ENCODE measurements around the gene NBL1. TPM values are rescaled to one million over a fixed set of nuclear protein-coding genes. Genes with fewer than 3 reads are reported as not detected.

Gene NBL1
- total RNA-seq, 5 donors from 2014 or later (not counting 1 experiment from before 2014, with no cell fraction given), result 11.4 to 38.1 (median 13.7) TPM

DNA sequence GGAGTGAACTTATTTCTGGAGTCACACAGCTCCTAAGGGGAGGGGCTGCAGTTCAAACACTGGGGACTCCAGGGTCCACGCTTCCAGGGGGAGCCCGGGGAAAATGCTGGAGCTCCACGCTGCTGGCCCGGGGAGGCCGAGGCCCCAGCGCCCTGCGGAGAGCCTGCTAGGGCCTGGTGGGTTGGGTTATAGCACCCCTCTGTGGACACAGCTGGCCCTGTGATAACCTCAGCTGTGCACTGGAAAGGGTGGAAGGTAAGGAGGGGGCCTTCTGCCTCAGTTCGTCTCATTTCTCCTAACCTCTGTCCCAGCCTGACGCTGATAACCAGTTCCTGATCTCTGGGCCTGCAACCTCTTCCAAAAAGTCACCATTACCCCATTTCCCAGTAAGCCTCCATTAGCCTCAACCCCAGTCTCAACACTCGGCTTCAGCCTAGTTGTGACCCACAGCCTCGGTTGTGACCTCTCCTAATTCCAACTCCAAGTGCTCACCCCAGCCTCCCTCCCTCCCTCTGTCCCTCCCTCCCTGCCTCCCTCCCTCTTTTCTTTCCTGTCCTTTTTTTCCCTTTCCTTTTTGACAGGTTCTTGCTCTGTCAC is 7.1 kb downstream of the NBL1 start:
- WGBS (ENCODE audit: insufficient coverage), result 52% methylated on average over 10 of the region's 11 CpGs
- no peak overlapping the region for H3K4me3 ChIP-seq (ENCODE audit: control insufficient read depth in 1 of 2, extremely low read depth in 1 of 2, low read length in 1 of 2)
- DNase-seq (peak in 28 of 35 experiments; percentile 15 to 68 (median 42)), ATAC-seq (replicated peaks in 1 of 4) (peak; percentile 57 to 73 (median 71))
- POLR2A ChIA-PET, result interaction anchor here in 1 of 2 donors (0.6 kb wide), 1 partner anchor 66 kb away, joined by 4 read pairs; no protein-coding TSS in a partner anchor
- H3K4me1 ChIP-seq (ENCODE audit: control insufficient read depth in 1 of 2, extremely low read depth in 1 of 2, insufficient read depth in 2 of 2, low read length in 2 of 2), result peaks cover 0 to 21% of the 10 kb centered on the region in 2 experiments
- Mint-ChIP-seq H3K9me3 (no peaks in the 10 kb centered on the region), H3K4me3 (no peak overlapping the region), H3K27me3 (no peaks in the 10 kb centered on the region), H3K4me1 (peaks cover 15 to 38% (median 20%) of the 10 kb centered on the region in 3 donors), H3K36me3 (peaks cover 3% of the 10 kb centered on the region), H3K27ac (peak overlapping the region in 1 of 2 donors; percentile 52)
- H3K36me3 ChIP-seq (ENCODE audit: control insufficient read depth in 2 of 2, extremely low read depth in 1 of 2, insufficient read depth in 1 of 2, low read length in 1 of 2), result no peaks in the 10 kb centered on the region
- H3K27me3 ChIP-seq (replicated peaks in 1 of 2; ENCODE audit: control insufficient read depth in 2 of 2, extremely low read depth in 1 of 2, insufficient read depth in 2 of 2, low read length in 1 of 2), result peaks cover 0 to 15% of the 10 kb centered on the region in 2 experiments
- CTCF ChIA-PET, result interaction anchor here (0.6 to 1.1 kb wide), 11 partner anchors 11 to 507 kb away, joined by 3 to 5 read pairs (median 3); no protein-coding TSS in a partner anchor
- H3K9me3 ChIP-seq, result no peaks in the 10 kb centered on the region
- no peak overlapping the region for H3K27ac ChIP-seq (ENCODE audit: low read length)

- no peaks in the 10 kb centered on the region for H3K9me3 ChIP-seq
- Mint-ChIP-seq H3K4me1 (peaks cover 2 to 18% (median 7%) of the 10 kb centered on the region in 3 donors), H3K36me3 (peaks cover 3% of the 10 kb centered on the region), H3K9me3 (no peaks in the 10 kb centered on the region), H3K4me3 (no peak overlapping the region), H3K27ac (no peak overlapping the region), H3K27me3 (no peaks in the 10 kb centered on the region)
- no CpG with 5 or more reads among the region's 5 CpGs for WGBS (ENCODE audit: insufficient coverage)
- no peaks in the 10 kb centered on the region for H3K36me3 ChIP-seq (ENCODE audit: control insufficient read depth in 2 of 2, extremely low read depth in 1 of 2, insufficient read depth in 1 of 2, low read length in 1 of 2)
- H3K4me3 ChIP-seq (ENCODE audit: control insufficient read depth in 1 of 2, extremely low read depth in 1 of 2, low read length in 1 of 2), result no peak overlapping the region
- CTCF ChIA-PET, result interaction anchor here (0.5 to 1.4 kb wide), 10 partner anchors 11 to 475 kb away, joined by 3 to 7 read pairs (median 3); partner anchors contain the start of genes CAPZB (in 1 of the 2) and NBL1 (in 1 of the 2)
- H3K27me3 ChIP-seq (replicated peaks in 1 of 2; ENCODE audit: control insufficient read depth in 2 of 2, extremely low read depth in 1 of 2, insufficient read depth in 2 of 2, low read length in 1 of 2), result peaks cover 0 to 16% of the 10 kb centered on the region in 2 experiments
- POLR2A ChIA-PET, result no interaction called here
- no peak overlapping the region for H3K27ac ChIP-seq (ENCODE audit: low read length)
- ATAC-seq (replicated peaks in 1 of 4), result no peak
- DNase-seq, result no peak
- H3K4me1 ChIP-seq (ENCODE audit: control insufficient read depth in 1 of 2, extremely low read depth in 1 of 2, insufficient read depth in 2 of 2, low read length in 2 of 2), result peaks cover 0 to 13% of the 10 kb centered on the region in 2 experiments
Measured at GRCh38 chr1:19654386-19654785, 10.3 kb downstream of the NBL1 start.

DNA sequence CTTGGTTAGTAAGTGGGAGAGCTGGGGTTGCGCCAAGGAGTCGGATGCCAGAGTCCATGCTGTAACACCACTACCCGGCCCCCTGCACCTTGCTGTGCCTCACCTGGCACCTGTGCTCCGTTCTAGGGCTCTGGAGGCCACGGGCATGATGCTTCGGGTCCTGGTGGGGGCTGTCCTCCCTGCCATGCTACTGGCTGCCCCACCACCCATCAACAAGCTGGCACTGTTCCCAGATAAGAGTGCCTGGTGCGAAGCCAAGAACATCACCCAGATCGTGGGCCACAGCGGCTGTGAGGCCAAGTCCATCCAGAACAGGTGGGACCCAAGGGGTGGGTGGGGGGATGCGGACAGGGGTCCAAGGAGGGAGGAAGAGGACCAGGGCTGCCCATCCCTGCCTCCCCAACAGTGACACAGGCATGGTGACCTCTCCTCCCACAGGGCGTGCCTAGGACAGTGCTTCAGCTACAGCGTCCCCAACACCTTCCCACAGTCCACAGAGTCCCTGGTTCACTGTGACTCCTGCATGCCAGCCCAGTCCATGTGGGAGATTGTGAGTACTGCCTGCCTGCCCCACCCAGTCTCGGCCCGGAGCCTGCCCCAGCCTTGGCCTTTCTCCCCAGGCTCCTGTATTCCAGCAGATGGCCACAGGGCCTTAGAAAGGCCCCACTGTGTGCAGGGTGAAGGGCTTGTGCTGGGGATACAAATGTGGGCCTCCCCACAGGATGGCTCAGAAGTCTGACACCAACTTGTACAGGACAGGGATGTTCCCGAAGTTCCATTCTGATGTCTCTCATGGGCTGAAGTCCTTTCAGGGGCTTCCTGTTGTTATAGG is 11.0 kb downstream of the NBL1 start:
- Mint-ChIP-seq H3K27me3 (no peaks in the 10 kb centered on the region), H3K9me3 (no peaks in the 10 kb centered on the region)

GRCh38 chr1:19655718-19656080 is 11.6 kb downstream of the NBL1 start:
- Histone ChIP-seq H3K27me3 (replicated peaks in 1 of 2; ENCODE audit: control insufficient read depth in 2 of 2, extremely low read depth in 1 of 2, insufficient read depth in 2 of 2, low read length in 1 of 2) (peaks cover 0 to 16% of the 10 kb centered on the region in 2 experiments), H3K27ac (ENCODE audit: low read length) (no peak overlapping the region), H3K4me1 (ENCODE audit: control insufficient read depth in 1 of 2, extremely low read depth in 1 of 2, insufficient read depth in 2 of 2, low read length in 2 of 2) (peaks cover 0 to 18% of the 10 kb centered on the region in 2 experiments), H3K9me3 (no peaks in the 10 kb centered on the region), H3K4me3 (ENCODE audit: control insufficient read depth in 1 of 2, extremely low read depth in 1 of 2, low read length in 1 of 2) (no peak overlapping the region), H3K36me3 (ENCODE audit: control insufficient read depth in 2 of 2, extremely low read depth in 1 of 2, insufficient read depth in 1 of 2, low read length in 1 of 2) (no peaks in the 10 kb centered on the region)
- H3K4me1 Mint-ChIP-seq, result peaks cover 7 to 14% (median 12%) of the 10 kb centered on the region in 3 donors
- DNase-seq, result no peak
- no peaks in the 10 kb centered on the region for H3K9me3 Mint-ChIP-seq
- POLR2A ChIA-PET, result no interaction called here
- H3K4me3 Mint-ChIP-seq, result no peak overlapping the region
- peaks cover 3% of the 10 kb centered on the region for H3K36me3 Mint-ChIP-seq
- CTCF ChIA-PET, result interaction anchor here in 1 of 2 donors (0.6 kb wide), 1 partner anchor 56 kb away, joined by 4 read pairs; no protein-coding TSS in a partner anchor
- H3K27ac Mint-ChIP-seq, result no peak overlapping the region
- no peak for ATAC-seq (replicated peaks in 1 of 4)
- 93% methylated on average over 6 of the region's 8 CpGs for WGBS (ENCODE audit: insufficient coverage)
- H3K27me3 Mint-ChIP-seq, result no peaks in the 10 kb centered on the region

More for the DNA sequence above, 11.0 kb downstream of the NBL1 start:
- Mint-ChIP-seq H3K4me1 (peaks cover 7 to 20% (median 12%) of the 10 kb centered on the region in 3 donors), H3K36me3 (peaks cover 3% of the 10 kb centered on the region), H3K4me3 (no peak overlapping the region), H3K27ac (no peak overlapping the region)
- no peak for ATAC-seq (replicated peaks in 1 of 4)
- Histone ChIP-seq H3K4me1 (ENCODE audit: control insufficient read depth in 1 of 2, extremely low read depth in 1 of 2, insufficient read depth in 2 of 2, low read length in 2 of 2) (peaks cover 0 to 20% of the 10 kb centered on the region in 2 experiments), H3K27ac (ENCODE audit: low read length) (no peak overlapping the region), H3K27me3 (replicated peaks in 1 of 2; ENCODE audit: control insufficient read depth in 2 of 2, extremely low read depth in 1 of 2, insufficient read depth in 2 of 2, low read length in 1 of 2) (peaks cover 0 to 16% of the 10 kb centered on the region in 2 experiments), H3K9me3 (no peaks in the 10 kb centered on the region), H3K36me3 (ENCODE audit: control insufficient read depth in 2 of 2, extremely low read depth in 1 of 2, insufficient read depth in 1 of 2, low read length in 1 of 2) (no peaks in the 10 kb centered on the region), H3K4me3 (ENCODE audit: control insufficient read depth in 1 of 2, extremely low read depth in 1 of 2, low read length in 1 of 2) (no peak overlapping the region)
- POLR2A ChIA-PET, result no interaction called here
- CTCF ChIA-PET, result interaction anchor here in 1 of 2 donors (0.6 kb wide), 1 partner anchor 263 kb away, joined by 3 read pairs; no protein-coding TSS in a partner anchor
- 90% methylated on average over 9 of the region's 15 CpGs for WGBS (ENCODE audit: insufficient coverage)
- no peak for DNase-seq

DNA sequence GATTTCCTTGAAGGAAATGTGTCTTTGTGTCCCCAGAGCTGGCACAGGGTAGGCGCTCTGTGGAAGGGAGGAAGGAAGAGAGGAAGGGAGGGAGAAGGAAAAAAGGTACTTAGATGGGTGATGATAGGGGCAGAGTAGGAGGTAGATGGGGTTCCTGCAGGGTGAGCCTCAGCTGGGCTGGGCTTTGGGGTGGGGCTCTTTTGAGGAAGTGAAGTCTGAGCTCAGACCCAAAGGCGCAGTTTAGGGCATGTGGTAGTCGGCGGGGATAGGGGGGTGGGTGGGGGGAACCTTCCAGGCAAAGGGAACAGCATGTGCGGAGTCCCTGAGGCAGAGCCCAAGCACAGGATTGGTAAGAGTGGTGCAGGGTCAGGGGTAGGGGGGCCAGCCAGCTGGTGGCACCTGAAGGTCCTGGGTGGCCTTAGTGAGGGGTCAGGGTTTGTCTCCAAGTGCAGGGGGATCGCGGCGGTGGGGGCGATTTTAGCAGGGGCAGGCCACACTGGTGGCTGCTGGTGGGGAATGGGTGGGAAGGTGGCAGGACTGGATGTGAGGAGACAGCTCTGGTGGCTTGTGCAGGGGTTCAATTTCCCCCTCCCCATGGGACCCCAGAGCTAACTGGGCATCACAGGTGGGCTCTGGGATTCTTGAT is 12.1 kb downstream of the NBL1 start:
- Histone ChIP-seq H3K36me3 (ENCODE audit: control insufficient read depth in 2 of 2, extremely low read depth in 1 of 2, insufficient read depth in 1 of 2, low read length in 1 of 2) (no peaks in the 10 kb centered on the region), H3K27ac (ENCODE audit: low read length) (no peak overlapping the region), H3K4me3 (ENCODE audit: control insufficient read depth in 1 of 2, extremely low read depth in 1 of 2, low read length in 1 of 2) (no peak overlapping the region), H3K4me1 (ENCODE audit: control insufficient read depth in 1 of 2, extremely low read depth in 1 of 2, insufficient read depth in 2 of 2, low read length in 2 of 2) (peaks cover 0 to 14% of the 10 kb centered on the region in 2 experiments), H3K27me3 (replicated peaks in 1 of 2; ENCODE audit: control insufficient read depth in 2 of 2, extremely low read depth in 1 of 2, insufficient read depth in 2 of 2, low read length in 1 of 2) (peaks cover 0 to 16% of the 10 kb centered on the region in 2 experiments), H3K9me3 (no peaks in the 10 kb centered on the region)
- Mint-ChIP-seq H3K4me3 (no peak overlapping the region), H3K27ac (no peak overlapping the region), H3K27me3 (no peaks in the 10 kb centered on the region), H3K36me3 (peaks cover 3% of the 10 kb centered on the region), H3K4me1 (peaks cover 7 to 13% (median 12%) of the 10 kb centered on the region in 3 donors), H3K9me3 (no peaks in the 10 kb centered on the region)
- POLR2A ChIA-PET, result no interaction called here
- 88% methylated on average over 9 of the region's 9 CpGs for WGBS (ENCODE audit: insufficient coverage)
- no peak for DNase-seq
- ATAC-seq (replicated peaks in 1 of 4), result no peak
- CTCF ChIA-PET, result interaction anchor here in 1 of 2 donors (0.6 kb wide), 1 partner anchor 56 kb away, joined by 4 read pairs; no protein-coding TSS in a partner anchor

Measured in T-cell (primary cell).